SK-N-SH treated with all-trans-retinoic acid at 6 μM for 48 hours (cell line): ENCODE data around the gene BRD7.

Experiments used
- ATAC-seq: fragments of 200-7000 bp; cut with Tn5 transposase; 3 replicates; pipeline ENCODE4 v1.9.1; 2020; ENCODE audit warnings: mild to moderate bottlenecking, moderate library complexity
- ARNTL ChIP-seq: fragments of 450-650 bp; formaldehyde crosslinking; IDR thresholded peaks from 2 replicates; pipeline ENCODE4 v1.5.0; 2020; ENCODE audit warnings: low read depth, mild to moderate bottlenecking, moderate library complexity, borderline replicate concordance
- BACH2 ChIP-seq: fragments of 250-450 bp; sonication (Bioruptor Pico); IDR thresholded peaks from 2 replicates; pipeline ENCODE4 v1.9.0; 2021; ENCODE audit warnings: mild to moderate bottlenecking, borderline replicate concordance
- CREB5 ChIP-seq: fragments of 250-450 bp; sonication (Bioruptor Pico); IDR thresholded peaks from 2 replicates; pipeline ENCODE4 v1.5.1; 2020; ENCODE audit warnings: low read depth, mild to moderate bottlenecking, moderate library complexity
- ESRRG ChIP-seq: fragments of 250-450 bp; sonication (Bioruptor Pico); IDR thresholded peaks from 2 replicates; pipeline ENCODE4 v1.6.1; 2021; ENCODE audit warnings: mild to moderate bottlenecking
- GLIS3 ChIP-seq: fragments of 250-450 bp; sonication (Bioruptor Pico); IDR thresholded peaks from 2 replicates; pipeline ENCODE4 v1.5.0; 2020; ENCODE audit warnings: mild to moderate bottlenecking, moderate library complexity
- ISL1 ChIP-seq: fragments of 250-450 bp; sonication (Bioruptor Pico); IDR thresholded peaks from 2 replicates; pipeline ENCODE4 v2.1.2; 2022; ENCODE audit warnings: mild to moderate bottlenecking, moderate library complexity
- OSR1 ChIP-seq: fragments of 250-450 bp; sonication (Bioruptor Pico); IDR thresholded peaks from 2 replicates; pipeline ENCODE4 v1.8.0; 2022; ENCODE audit warnings: moderate library complexity, mild to moderate bottlenecking, inconsistent platforms
- PPARA ChIP-seq: fragments of 250-450 bp; sonication (Bioruptor Pico); IDR thresholded peaks from 2 replicates; pipeline ENCODE4 v1.5.0; 2020; ENCODE audit warnings: mild to moderate bottlenecking, borderline replicate concordance
- RARB ChIP-seq: fragments of 250-450 bp; sonication (Bioruptor Pico); IDR thresholded peaks from 2 replicates; pipeline ENCODE4 v1.8.0; 2021; ENCODE audit warnings: mild to moderate bottlenecking, moderate library complexity
- SNAI2 ChIP-seq: fragments of 250-450 bp; sonication (Bioruptor Pico); IDR thresholded peaks from 2 replicates; pipeline ENCODE4 v1.5.0; 2020; ENCODE audit warnings: mild to moderate bottlenecking, moderate library complexity
- TCF4 ChIP-seq: fragments of 250-450 bp; sonication (Bioruptor Pico); IDR thresholded peaks from 2 replicates; pipeline ENCODE4 v1.8.0; 2021; ENCODE audit warnings: mild to moderate bottlenecking, moderate library complexity, borderline replicate concordance
- TOX ChIP-seq: fragments of 250-450 bp; sonication (Bioruptor Pico); IDR thresholded peaks from 2 replicates; pipeline ENCODE4 v1.8.0; 2021; ENCODE audit warnings: mild to moderate bottlenecking, moderate library complexity, borderline replicate concordance
- ZC3H10 ChIP-seq: fragments of 250-450 bp; sonication (Bioruptor Pico); IDR thresholded peaks from 2 replicates; pipeline ENCODE4 v1.5.1; 2021; ENCODE audit warnings: mild to moderate bottlenecking, moderate library complexity
- ZFP3 ChIP-seq: fragments of 250-450 bp; sonication (Bioruptor Pico); IDR thresholded peaks from 2 replicates; pipeline ENCODE4 v1.5.0; 2020; ENCODE audit warnings: mild to moderate bottlenecking, moderate library complexity
- ZFP30 ChIP-seq: fragments of 450-650 bp; formaldehyde crosslinking; IDR thresholded peaks from 2 replicates; pipeline ENCODE4 v1.5.0; 2022; ENCODE audit warnings: mild to moderate bottlenecking, moderate library complexity
- ZNF565 ChIP-seq: fragments of 450-650 bp; formaldehyde crosslinking; conservative IDR thresholded peaks from 2 replicates; pipeline ENCODE4 v1.5.0; 2020; ENCODE audit warnings: low read depth, mild to moderate bottlenecking, moderate library complexity
- ZNF70 ChIP-seq: fragments of 450-650 bp; formaldehyde crosslinking; IDR thresholded peaks from 2 replicates; pipeline ENCODE4 v1.5.0; 2020; ENCODE audit warnings: mild to moderate bottlenecking, moderate library complexity
- ZNF8 ChIP-seq: fragments of 450-650 bp; formaldehyde crosslinking; IDR thresholded peaks from 2 replicates; pipeline ENCODE4 v1.5.0; 2020; ENCODE audit warnings: mild to moderate bottlenecking, moderate library complexity
- TF ChIP-seq, protein P1 (sequence below): fragments of 250-450 bp; sonication (Bioruptor Pico); IDR thresholded peaks from 2 replicates; pipeline ENCODE4 v1.8.0; 2020; ENCODE audit warnings: mild to moderate bottlenecking, moderate library complexity, borderline replicate concordance
- TF ChIP-seq, protein P2 (sequence below): fragments of 250-450 bp; sonication (Bioruptor Pico); IDR thresholded peaks from 2 replicates; pipeline ENCODE4 v1.5.0; 2020; ENCODE audit warnings: mild to moderate bottlenecking, moderate library complexity
- TF ChIP-seq, protein P3 (sequence below): fragments of 250-450 bp; sonication (Bioruptor Pico); IDR thresholded peaks from 2 replicates; pipeline ENCODE4 v1.5.1; 2021; ENCODE audit warnings: mild to moderate bottlenecking, moderate library complexity

BRD7 gene

GRCh38 chr16:50414152-50414551 is 45.4 kb upstream of the BRD7 start (continued):
- TF ChIP-seq ZNF565 (no peak), ZC3H10 (no peak), ISL1 (CRISPR knock-in tag) (no peak), OSR1 (no peak), BACH2 (CRISPR knock-in tag) (no peak)
- TF ChIP-seq, protein P1, sequence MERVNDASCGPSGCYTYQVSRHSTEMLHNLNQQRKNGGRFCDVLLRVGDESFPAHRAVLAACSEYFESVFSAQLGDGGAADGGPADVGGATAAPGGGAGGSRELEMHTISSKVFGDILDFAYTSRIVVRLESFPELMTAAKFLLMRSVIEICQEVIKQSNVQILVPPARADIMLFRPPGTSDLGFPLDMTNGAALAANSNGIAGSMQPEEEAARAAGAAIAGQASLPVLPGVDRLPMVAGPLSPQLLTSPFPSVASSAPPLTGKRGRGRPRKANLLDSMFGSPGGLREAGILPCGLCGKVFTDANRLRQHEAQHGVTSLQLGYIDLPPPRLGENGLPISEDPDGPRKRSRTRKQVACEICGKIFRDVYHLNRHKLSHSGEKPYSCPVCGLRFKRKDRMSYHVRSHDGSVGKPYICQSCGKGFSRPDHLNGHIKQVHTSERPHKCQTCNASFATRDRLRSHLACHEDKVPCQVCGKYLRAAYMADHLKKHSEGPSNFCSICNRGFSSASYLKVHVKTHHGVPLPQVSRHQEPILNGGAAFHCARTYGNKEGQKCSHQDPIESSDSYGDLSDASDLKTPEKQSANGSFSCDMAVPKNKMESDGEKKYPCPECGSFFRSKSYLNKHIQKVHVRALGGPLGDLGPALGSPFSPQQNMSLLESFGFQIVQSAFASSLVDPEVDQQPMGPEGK, result no peak
- TF ChIP-seq, protein P2, sequence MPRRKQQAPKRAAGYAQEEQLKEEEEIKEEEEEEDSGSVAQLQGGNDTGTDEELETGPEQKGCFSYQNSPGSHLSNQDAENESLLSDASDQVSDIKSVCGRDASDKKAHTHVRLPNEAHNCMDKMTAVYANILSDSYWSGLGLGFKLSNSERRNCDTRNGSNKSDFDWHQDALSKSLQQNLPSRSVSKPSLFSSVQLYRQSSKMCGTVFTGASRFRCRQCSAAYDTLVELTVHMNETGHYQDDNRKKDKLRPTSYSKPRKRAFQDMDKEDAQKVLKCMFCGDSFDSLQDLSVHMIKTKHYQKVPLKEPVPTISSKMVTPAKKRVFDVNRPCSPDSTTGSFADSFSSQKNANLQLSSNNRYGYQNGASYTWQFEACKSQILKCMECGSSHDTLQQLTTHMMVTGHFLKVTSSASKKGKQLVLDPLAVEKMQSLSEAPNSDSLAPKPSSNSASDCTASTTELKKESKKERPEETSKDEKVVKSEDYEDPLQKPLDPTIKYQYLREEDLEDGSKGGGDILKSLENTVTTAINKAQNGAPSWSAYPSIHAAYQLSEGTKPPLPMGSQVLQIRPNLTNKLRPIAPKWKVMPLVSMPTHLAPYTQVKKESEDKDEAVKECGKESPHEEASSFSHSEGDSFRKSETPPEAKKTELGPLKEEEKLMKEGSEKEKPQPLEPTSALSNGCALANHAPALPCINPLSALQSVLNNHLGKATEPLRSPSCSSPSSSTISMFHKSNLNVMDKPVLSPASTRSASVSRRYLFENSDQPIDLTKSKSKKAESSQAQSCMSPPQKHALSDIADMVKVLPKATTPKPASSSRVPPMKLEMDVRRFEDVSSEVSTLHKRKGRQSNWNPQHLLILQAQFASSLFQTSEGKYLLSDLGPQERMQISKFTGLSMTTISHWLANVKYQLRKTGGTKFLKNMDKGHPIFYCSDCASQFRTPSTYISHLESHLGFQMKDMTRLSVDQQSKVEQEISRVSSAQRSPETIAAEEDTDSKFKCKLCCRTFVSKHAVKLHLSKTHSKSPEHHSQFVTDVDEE, result no peak
- TF ChIP-seq, all 23 proteins: peak for 0

DNA sequence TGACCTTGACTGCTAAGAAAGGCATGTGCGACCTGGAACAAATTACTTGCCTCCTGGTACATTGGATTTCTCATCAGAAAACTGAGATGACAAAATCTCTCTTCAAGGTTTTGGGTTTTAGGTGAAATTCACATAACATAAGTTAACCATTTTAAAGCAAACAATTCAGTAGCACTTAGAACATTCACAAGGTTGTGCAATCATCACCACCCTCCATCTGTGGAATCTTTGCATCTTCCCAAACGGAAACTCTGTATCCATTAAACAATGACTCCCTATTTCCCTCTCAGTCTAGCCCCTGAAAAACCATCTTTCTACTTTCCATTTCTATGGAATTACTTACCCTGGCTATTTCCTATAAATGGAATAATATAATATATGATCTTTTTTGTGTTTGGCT is 42.2 kb upstream of the BRD7 start:
- TF ChIP-seq ZNF565 (no peak), TCF4 (no peak), RARB (no peak), ESRRG (CRISPR knock-in tag) (no peak), ZFP30 (CRISPR knock-in tag) (no peak), GLIS3 (CRISPR knock-in tag) (no peak), ISL1 (CRISPR knock-in tag) (no peak), ZNF8 (CRISPR knock-in tag) (no peak), ZFP3 (no peak), ZNF70 (no peak), TOX (CRISPR knock-in tag) (no peak), BACH2 (CRISPR knock-in tag) (no peak), PPARA (no peak), SNAI2 (CRISPR knock-in tag) (no peak), ARNTL (CRISPR knock-in tag) (no peak)
- TF ChIP-seq, protein P3, sequence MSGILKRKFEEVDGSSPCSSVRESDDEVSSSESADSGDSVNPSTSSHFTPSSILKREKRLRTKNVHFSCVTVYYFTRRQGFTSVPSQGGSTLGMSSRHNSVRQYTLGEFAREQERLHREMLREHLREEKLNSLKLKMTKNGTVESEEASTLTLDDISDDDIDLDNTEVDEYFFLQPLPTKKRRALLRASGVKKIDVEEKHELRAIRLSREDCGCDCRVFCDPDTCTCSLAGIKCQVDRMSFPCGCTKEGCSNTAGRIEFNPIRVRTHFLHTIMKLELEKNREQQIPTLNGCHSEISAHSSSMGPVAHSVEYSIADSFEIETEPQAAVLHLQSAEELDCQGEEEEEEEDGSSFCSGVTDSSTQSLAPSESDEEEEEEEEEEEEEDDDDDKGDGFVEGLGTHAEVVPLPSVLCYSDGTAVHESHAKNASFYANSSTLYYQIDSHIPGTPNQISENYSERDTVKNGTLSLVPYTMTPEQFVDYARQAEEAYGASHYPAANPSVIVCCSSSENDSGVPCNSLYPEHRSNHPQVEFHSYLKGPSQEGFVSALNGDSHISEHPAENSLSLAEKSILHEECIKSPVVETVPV (CRISPR knock-in tag), result no peak
- ATAC-seq, result no peak

DNA sequence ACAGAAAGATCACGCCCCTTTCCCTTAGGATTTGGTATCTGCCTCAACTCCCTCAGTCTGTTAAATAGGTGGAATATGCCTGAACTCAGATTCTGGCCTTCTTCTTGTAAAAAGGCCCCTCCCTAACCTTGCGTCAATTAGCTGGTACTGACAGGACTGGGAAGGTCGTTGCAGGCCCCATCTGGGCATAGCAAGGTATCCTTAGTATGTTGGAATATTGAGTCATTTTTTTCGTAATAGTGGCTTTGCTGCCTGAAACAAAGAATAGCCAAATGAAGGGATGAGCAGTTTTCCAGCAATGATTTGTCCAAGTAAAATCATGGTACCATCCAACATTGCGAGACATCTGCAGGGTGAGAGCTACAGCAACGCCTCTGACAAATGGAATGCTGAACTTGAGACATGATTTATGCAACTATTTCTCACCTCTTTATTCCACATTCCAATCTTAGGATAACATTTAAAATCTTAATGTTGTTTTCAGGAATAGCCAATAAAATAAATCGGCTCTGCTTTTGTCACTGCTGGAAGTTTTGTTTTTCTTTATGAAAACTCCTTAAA is 39.3 kb upstream of the BRD7 start:
- TF ChIP-seq TOX (CRISPR knock-in tag) (no peak), ZFP3 (no peak), ZNF8 (CRISPR knock-in tag) (no peak), GLIS3 (CRISPR knock-in tag) (no peak), CREB5 (CRISPR knock-in tag) (no peak), ESRRG (CRISPR knock-in tag) (no peak), ZNF565 (no peak), ZC3H10 (no peak), ZFP30 (CRISPR knock-in tag) (no peak), PPARA (no peak), SNAI2 (CRISPR knock-in tag) (no peak), OSR1 (no peak), TCF4 (no peak), ISL1 (CRISPR knock-in tag) (no peak), BACH2 (CRISPR knock-in tag) (no peak)
- TF ChIP-seq, protein P2, result no peak
- no peak for ATAC-seq
